K562 (cell line): ENCODE measurements around the gene CASR. TPM values are rescaled to one million over a fixed set of nuclear protein-coding genes. Genes with fewer than 3 reads are reported as not detected.

Source experiments
- ATAC-seq: fragments of 200-7000 bp; cut with Tn5 transposase; 3 replicates; pipeline ENCODE4 v1.9.1; 2020; ENCODE audit warnings: moderate library complexity
- BruUV-seq: library from RNA; stranded (reverse); fragments of 400-500 nt; replicated peaks from 2 replicates; lab custom pipeline; 2021; lab: Mats Ljungman, UMichigan
- CTCF ChIA-PET: fragments of 300-600 bp; formaldehyde crosslinking; extraction: SDS; loops from one replicate; lab custom pipeline; 2021; ENCODE audit warnings: low intra/inter-chr PET ratio; lab: Yijun Ruan, JAX
- POLR2A ChIA-PET: fragments of 300-600, 350-650 bp; sonication (Branson Sonifier 250); formaldehyde crosslinking; extraction: SDS; loops from one replicate; lab custom pipeline; 2021; ENCODE audit warnings: antibody characterized with exemption, inconsistent platforms; lab: Yijun Ruan, JAX
- DNase-seq, 4 experiments: peaks; one replicate each; pipeline versions ENCODE4 v3.0.0 to v3.0.0-alpha.2; 2011 to 2018; ENCODE audit warnings: low spot score in 3 of 4, mixed read lengths in 3 of 4; ENCODE audit errors: extremely low read depth in 1 of 4
- FAIRE-seq: peaks from 2 replicates; lab custom pipeline; 2011; peaks lifted over from hg19 to GRCh38; lab: Jason Lieb, UNC
- H2AFZ ChIP-seq: 2 replicates; pipeline ENCODE4 v1.6.0; 2011; ENCODE audit warnings: low read depth, low read length, control low read depth, inconsistent platforms
- H3K27ac ChIP-seq: fragments of 200-600 bp; 3 replicates; pipeline ENCODE4 v1.8.0; 2011; ENCODE audit warnings: low read depth, mild to moderate bottlenecking, control low read depth, inconsistent platforms, low read length, moderate library complexity, mixed read lengths; ENCODE audit errors: extremely low read depth
- H3K27me3 ChIP-seq, 2 experiments: fragments of 300-600 bp in 1 of 2; 2 replicates in 1 of 2; 3 replicates in 1 of 2; pipeline versions ENCODE4 v1.6.0 to v1.8.0; 2011; ENCODE audit warnings: inconsistent platforms in 2 of 2, low read length in 2 of 2, mild to moderate bottlenecking in 1 of 2, mixed read lengths in 1 of 2, moderate library complexity in 1 of 2; ENCODE audit not compliant: control insufficient read depth in 2 of 2, insufficient read depth in 2 of 2
- H3K36me3 ChIP-seq: fragments of 300-600 bp; 3 replicates; pipeline ENCODE4 v1.8.0; 2011; ENCODE audit warnings: mild to moderate bottlenecking, low read length, inconsistent platforms; ENCODE audit not compliant: control insufficient read depth, insufficient read depth
- H3K4me1 ChIP-seq, 2 experiments: fragments of 200-600 bp in 1 of 2; replicated peaks in 1 of 2; 2 replicates in 1 of 2; 3 replicates in 1 of 2; pipeline versions ENCODE4 v1.5.1 to v1.8.0; 2011; ENCODE audit warnings: inconsistent platforms in 2 of 2, low read length in 2 of 2, mild to moderate bottlenecking in 1 of 2, mixed read lengths in 1 of 2, moderate library complexity in 1 of 2; ENCODE audit not compliant: control insufficient read depth in 2 of 2, insufficient read depth in 2 of 2
- H3K4me2 ChIP-seq: 2 replicates; pipeline ENCODE4 v1.6.1; 2011; ENCODE audit warnings: low read length, control low read depth, inconsistent platforms, mixed read lengths; ENCODE audit not compliant: insufficient read depth
- H3K4me3 ChIP-seq: fragments of 200-600 bp; sonication (generic), shearing (Covaris generic); 2 replicates; pipeline ENCODE4 v1.5.1; 2016; ENCODE audit warnings: control low read depth, inconsistent platforms
- H3K79me2 ChIP-seq: fragments of 200-600 bp; 3 replicates; pipeline ENCODE4 v1.8.0; 2011; ENCODE audit warnings: low read length, inconsistent platforms; ENCODE audit not compliant: control insufficient read depth, insufficient read depth
- H3K9ac ChIP-seq, 2 experiments: 2 replicates each; pipeline versions ENCODE4 v1.6.0 to v1.6.1; 2011; ENCODE audit warnings: low read depth in 2 of 2, low read length in 2 of 2, control low read depth in 1 of 2, inconsistent platforms in 1 of 2, mild to moderate bottlenecking in 1 of 2, mixed read lengths in 1 of 2; ENCODE audit not compliant: insufficient read depth in 1 of 2
- H3K9me1 ChIP-seq: one replicate; pipeline ENCODE4 v1.6.0; 2011; ENCODE audit warnings: inconsistent platforms, mild to moderate bottlenecking, low read length, moderate library complexity; ENCODE audit not compliant: control insufficient read depth, insufficient read depth
- H3K9me3 ChIP-seq: replicated peaks from 2 replicates; pipeline ENCODE4 v1.5.1; 2011; ENCODE audit warnings: low read depth, low read length, inconsistent platforms; ENCODE audit not compliant: control insufficient read depth, insufficient read depth
- H4K20me1 ChIP-seq: replicated peaks from 2 replicates; pipeline ENCODE4 v1.6.1; 2011; ENCODE audit warnings: low read length, inconsistent platforms, mixed read lengths; ENCODE audit not compliant: control insufficient read depth, insufficient read depth
- CHD4 ChIP-seq: fragments of 200-600 bp; sonication (generic); IDR thresholded peaks from 3 replicates; pipeline ENCODE4 v1.6.1; 2012; ENCODE audit warnings: low read depth, mild to moderate bottlenecking, mixed read lengths, low read length, inconsistent platforms; ENCODE audit not compliant: insufficient read depth, insufficient replicate concordance, poor library complexity, severe bottlenecking
- TEAD2 ChIP-seq: fragments of 450-650 bp; IDR thresholded peaks from 2 replicates; pipeline ENCODE4 v1.6.1; 2016; ENCODE audit warnings: missing genetic modification characterization, control low read depth, missing compliant biosample characterization
- TRIM25 ChIP-seq: fragments of 450-650 bp; IDR thresholded peaks from 2 replicates; pipeline ENCODE4 v1.7.0; 2016; ENCODE audit warnings: borderline replicate concordance
- WGBS: fragments of 100-300 bp; shearing (Covaris generic); methylation state at CpG from one replicate; pipeline ENCODE4 v1.1.6; 2016; ENCODE audit warnings: low coverage, mixed read lengths; ENCODE audit not compliant: insufficient coverage; ENCODE audit errors: missing lambda C conversion rate; 5-methylcytosine and 5-hydroxymethylcytosine counted together
- in situ Hi-C: fragments of 300-500 bp; cut with MboI; formaldehyde crosslinking; loops from 4 replicates; pipeline ENCODE4 v1.15.0; 2018; ENCODE audit warnings: inconsistent platforms, mixed read lengths
- intact Hi-C: fragments of 100-400 bp; cut with micrococcal nuclease; formaldehyde crosslinking; loops from 2 replicates; pipeline ENCODE4 v1.14.2; 2022
- polyA plus RNA-seq, 8 experiments: library from polyadenylated mRNA; depleted of rRNA in 4 of 8; stranded (reverse) in 5 of 8; unstranded in 3 of 8; fragments of >200 nt; fragmentation: Nextera tagmentation in 2 of 8; fragmentation: Illumina TruSeq in 1 of 8; extraction: Ambion mirVana in 2 of 8; extraction: Trizol in 1 of 8; gene quantifications; 2 replicates each; pipeline versions ENCODE4 v1.2.1 to v1.2.3, GENCODE V29; 2011 to 2014; ENCODE audit warnings: inconsistent platforms in 1 of 8, missing spikeins in 1 of 8
- total RNA-seq, 7 experiments: library from RNA; depleted of rRNA in 6 of 7; stranded (reverse); fragments of >200 nt in 6 of 7; fragmentation: Illumina TruSeq in 2 of 7; extraction: Trizol in 2 of 7; gene quantifications; 2 replicates each; pipeline versions ENCODE4 v1.2.1 to v1.2.3, GENCODE V29; 2011 to 2021; ENCODE audit warnings: low replicate concordance in 1 of 7
- TF ChIP-seq, protein P1 (sequence below): sonication (generic); formaldehyde crosslinking; IDR thresholded peaks from 2 replicates; pipeline ENCODE4 v1.9.0; 2022; ENCODE audit warnings: mild to moderate bottlenecking, missing genetic modification reagents
- TF ChIP-seq, protein P2 (sequence below): fragments of 450-650 bp; IDR thresholded peaks from 2 replicates; pipeline ENCODE4 v1.6.1; 2016; ENCODE audit warnings: mild to moderate bottlenecking, moderate library complexity

The CASR gene
- total and polyA plus RNA-seq, 9 of the 15 experiments (the other 6 are each of a cell fraction or from before 2014, with no cell fraction given): not detected

- ATAC-seq: no peak
- Histone ChIP-seq H2AFZ (no peak overlapping the region), H3K27me3 (peaks cover 0 to 6% of the 10 kb centered on the region in 2 experiments; a peak in 1 of 5 replicates), H4K20me1 (no peaks in the 10 kb centered on the region), H3K79me2 (no peaks in the 10 kb centered on the region), H3K4me2 (no peak overlapping the region), H3K4me1 (no peaks in the 10 kb centered on the region; a peak in 1 of 5 replicates), H3K27ac (no peak overlapping the region), H3K9ac (no peak overlapping the region), H3K36me3 (no peaks in the 10 kb centered on the region), H3K9me1 (no peaks in the 10 kb centered on the region), H3K4me3 (no peak overlapping the region), H3K9me3 (no peaks in the 10 kb centered on the region)
- in situ Hi-C loops (no loop called here), intact Hi-C loops (no loop called here)
- no TSS peak for BruUV-seq
- ChIA-PET CTCF (no interaction called here), POLR2A (interaction anchor here (1.5 kb wide), 1 partner anchor 10 kb away, joined by 3 read pairs; no protein-coding TSS in a partner anchor)
- DNase-seq: peak in 1 of 4 experiments; percentile 2
- FAIRE-seq: no peak
- WGBS: 6% methylated on average over 4 of the region's 4 CpGs
- no peak for TF ChIP-seq CHD4
- TF ChIP-seq TEAD2: no peak
- TF ChIP-seq, protein P1, sequence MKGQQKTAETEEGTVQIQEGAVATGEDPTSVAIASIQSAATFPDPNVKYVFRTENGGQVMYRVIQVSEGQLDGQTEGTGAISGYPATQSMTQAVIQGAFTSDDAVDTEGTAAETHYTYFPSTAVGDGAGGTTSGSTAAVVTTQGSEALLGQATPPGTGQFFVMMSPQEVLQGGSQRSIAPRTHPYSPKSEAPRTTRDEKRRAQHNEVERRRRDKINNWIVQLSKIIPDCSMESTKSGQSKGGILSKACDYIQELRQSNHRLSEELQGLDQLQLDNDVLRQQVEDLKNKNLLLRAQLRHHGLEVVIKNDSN (CRISPR knock-in tag): no peak
- TF ChIP-seq, protein P2, sequence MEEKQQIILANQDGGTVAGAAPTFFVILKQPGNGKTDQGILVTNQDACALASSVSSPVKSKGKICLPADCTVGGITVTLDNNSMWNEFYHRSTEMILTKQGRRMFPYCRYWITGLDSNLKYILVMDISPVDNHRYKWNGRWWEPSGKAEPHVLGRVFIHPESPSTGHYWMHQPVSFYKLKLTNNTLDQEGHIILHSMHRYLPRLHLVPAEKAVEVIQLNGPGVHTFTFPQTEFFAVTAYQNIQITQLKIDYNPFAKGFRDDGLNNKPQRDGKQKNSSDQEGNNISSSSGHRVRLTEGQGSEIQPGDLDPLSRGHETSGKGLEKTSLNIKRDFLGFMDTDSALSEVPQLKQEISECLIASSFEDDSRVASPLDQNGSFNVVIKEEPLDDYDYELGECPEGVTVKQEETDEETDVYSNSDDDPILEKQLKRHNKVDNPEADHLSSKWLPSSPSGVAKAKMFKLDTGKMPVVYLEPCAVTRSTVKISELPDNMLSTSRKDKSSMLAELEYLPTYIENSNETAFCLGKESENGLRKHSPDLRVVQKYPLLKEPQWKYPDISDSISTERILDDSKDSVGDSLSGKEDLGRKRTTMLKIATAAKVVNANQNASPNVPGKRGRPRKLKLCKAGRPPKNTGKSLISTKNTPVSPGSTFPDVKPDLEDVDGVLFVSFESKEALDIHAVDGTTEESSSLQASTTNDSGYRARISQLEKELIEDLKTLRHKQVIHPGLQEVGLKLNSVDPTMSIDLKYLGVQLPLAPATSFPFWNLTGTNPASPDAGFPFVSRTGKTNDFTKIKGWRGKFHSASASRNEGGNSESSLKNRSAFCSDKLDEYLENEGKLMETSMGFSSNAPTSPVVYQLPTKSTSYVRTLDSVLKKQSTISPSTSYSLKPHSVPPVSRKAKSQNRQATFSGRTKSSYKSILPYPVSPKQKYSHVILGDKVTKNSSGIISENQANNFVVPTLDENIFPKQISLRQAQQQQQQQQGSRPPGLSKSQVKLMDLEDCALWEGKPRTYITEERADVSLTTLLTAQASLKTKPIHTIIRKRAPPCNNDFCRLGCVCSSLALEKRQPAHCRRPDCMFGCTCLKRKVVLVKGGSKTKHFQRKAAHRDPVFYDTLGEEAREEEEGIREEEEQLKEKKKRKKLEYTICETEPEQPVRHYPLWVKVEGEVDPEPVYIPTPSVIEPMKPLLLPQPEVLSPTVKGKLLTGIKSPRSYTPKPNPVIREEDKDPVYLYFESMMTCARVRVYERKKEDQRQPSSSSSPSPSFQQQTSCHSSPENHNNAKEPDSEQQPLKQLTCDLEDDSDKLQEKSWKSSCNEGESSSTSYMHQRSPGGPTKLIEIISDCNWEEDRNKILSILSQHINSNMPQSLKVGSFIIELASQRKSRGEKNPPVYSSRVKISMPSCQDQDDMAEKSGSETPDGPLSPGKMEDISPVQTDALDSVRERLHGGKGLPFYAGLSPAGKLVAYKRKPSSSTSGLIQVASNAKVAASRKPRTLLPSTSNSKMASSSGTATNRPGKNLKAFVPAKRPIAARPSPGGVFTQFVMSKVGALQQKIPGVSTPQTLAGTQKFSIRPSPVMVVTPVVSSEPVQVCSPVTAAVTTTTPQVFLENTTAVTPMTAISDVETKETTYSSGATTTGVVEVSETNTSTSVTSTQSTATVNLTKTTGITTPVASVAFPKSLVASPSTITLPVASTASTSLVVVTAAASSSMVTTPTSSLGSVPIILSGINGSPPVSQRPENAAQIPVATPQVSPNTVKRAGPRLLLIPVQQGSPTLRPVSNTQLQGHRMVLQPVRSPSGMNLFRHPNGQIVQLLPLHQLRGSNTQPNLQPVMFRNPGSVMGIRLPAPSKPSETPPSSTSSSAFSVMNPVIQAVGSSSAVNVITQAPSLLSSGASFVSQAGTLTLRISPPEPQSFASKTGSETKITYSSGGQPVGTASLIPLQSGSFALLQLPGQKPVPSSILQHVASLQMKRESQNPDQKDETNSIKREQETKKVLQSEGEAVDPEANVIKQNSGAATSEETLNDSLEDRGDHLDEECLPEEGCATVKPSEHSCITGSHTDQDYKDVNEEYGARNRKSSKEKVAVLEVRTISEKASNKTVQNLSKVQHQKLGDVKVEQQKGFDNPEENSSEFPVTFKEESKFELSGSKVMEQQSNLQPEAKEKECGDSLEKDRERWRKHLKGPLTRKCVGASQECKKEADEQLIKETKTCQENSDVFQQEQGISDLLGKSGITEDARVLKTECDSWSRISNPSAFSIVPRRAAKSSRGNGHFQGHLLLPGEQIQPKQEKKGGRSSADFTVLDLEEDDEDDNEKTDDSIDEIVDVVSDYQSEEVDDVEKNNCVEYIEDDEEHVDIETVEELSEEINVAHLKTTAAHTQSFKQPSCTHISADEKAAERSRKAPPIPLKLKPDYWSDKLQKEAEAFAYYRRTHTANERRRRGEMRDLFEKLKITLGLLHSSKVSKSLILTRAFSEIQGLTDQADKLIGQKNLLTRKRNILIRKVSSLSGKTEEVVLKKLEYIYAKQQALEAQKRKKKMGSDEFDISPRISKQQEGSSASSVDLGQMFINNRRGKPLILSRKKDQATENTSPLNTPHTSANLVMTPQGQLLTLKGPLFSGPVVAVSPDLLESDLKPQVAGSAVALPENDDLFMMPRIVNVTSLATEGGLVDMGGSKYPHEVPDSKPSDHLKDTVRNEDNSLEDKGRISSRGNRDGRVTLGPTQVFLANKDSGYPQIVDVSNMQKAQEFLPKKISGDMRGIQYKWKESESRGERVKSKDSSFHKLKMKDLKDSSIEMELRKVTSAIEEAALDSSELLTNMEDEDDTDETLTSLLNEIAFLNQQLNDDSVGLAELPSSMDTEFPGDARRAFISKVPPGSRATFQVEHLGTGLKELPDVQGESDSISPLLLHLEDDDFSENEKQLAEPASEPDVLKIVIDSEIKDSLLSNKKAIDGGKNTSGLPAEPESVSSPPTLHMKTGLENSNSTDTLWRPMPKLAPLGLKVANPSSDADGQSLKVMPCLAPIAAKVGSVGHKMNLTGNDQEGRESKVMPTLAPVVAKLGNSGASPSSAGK: no peak
- TF ChIP-seq TRIM25: no peak
Measured at GRCh38 chr3:122315619-122316018, 132.2 kb downstream of the CASR start.
